Measurements from ENCODE around the gene PAFAH1B2.

DNA sequence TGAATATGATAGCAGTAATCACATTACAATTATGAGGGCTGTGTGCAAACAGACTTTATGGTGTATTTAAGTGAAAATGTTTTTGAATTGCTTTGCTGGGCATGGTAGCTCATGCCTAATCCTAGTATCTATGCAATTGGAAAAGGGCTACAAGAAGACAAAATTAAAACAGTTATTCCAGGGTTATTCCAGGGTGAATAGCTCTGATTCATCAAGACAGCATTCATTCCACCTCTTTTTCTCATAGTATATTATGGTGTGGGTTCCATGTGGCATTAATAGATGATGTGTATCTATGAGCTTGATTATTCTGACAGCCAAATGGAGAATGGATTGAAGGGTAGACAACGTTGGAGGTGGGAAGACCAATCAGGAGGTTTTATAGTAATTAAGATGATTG lies 22.4 kb downstream of the PAFAH1B2 start:
- TF ChIP-seq EZH2 (IDR thresholded peaks at IDR 0.05) (no peak), EZH2phosphoT487 (IDR thresholded peaks at IDR 0.05) (no peak)
- TF ChIP-seq, protein P1, sequence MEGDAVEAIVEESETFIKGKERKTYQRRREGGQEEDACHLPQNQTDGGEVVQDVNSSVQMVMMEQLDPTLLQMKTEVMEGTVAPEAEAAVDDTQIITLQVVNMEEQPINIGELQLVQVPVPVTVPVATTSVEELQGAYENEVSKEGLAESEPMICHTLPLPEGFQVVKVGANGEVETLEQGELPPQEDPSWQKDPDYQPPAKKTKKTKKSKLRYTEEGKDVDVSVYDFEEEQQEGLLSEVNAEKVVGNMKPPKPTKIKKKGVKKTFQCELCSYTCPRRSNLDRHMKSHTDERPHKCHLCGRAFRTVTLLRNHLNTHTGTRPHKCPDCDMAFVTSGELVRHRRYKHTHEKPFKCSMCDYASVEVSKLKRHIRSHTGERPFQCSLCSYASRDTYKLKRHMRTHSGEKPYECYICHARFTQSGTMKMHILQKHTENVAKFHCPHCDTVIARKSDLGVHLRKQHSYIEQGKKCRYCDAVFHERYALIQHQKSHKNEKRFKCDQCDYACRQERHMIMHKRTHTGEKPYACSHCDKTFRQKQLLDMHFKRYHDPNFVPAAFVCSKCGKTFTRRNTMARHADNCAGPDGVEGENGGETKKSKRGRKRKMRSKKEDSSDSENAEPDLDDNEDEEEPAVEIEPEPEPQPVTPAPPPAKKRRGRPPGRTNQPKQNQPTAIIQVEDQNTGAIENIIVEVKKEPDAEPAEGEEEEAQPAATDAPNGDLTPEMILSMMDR (IDR thresholded peaks at IDR 0.05), result no peak
